GM08714 (cell line): ENCODE measurements around the gene FOXA3.

Source experiments
- H3K4me3 ChIP-seq: fragments of 200-500 bp; sonication (Bioruptor generic); 2 replicates; pipeline ENCODE4 v1.5.1; 2014; ENCODE audit warnings: mild to moderate bottlenecking, low read length, inconsistent platforms
- ZNF274 ChIP-seq: IDR thresholded peaks from 2 replicates; pipeline ENCODE4 v1.6.1; 2012; ENCODE audit warnings: mild to moderate bottlenecking, low read depth, low read length

Gene FOXA3

DNA sequence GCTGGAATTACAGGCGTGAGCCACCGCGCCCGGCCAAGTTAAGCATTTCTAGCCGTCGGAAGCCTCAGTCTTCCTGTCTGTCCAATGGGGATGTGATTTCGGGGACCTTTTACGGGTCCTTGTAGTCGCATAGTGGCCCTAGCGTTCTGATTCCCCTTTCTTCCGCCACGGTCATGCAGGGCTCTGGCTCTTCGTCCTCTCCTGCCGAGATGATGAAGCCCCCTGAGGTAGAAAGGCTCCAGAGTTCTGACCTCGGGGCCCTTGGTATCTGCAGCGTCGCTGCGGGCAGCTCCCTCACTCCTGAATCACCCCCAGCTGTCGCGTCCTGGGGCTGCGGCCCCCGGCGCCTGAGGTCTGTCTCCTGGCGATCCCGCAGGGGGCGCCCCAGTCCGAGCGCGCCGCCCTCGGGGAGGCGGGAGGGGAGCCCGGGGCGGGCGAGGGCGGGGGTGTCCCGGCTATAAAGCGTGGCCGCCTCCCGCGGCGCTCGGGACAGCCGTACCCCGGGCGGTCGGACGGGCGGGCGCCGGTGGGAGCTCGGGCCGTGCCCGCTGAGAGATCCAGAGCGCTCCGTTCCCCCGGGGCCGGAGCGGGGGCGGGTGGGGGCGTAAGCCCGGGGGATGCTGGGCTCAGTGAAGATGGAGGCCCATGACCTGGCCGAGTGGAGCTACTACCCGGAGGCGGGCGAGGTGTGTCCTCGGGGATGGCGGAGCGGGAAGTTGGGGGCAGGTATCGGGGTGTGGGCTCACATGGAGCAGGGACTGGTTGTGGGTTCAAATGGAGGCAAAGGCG, at the start of gene FOXA3:
TSS of gene FOXA3 (plus strand) at position 487 of the 789 bp plus-strand sequence. CDS start at position 618, 131 bp downstream.
- H3K4me3 ChIP-seq: peak within 1 kb of the TSS; percentile 30; the same call in 1 of the 2 replicates
- TF ChIP-seq ZNF274: no peak

DNA sequence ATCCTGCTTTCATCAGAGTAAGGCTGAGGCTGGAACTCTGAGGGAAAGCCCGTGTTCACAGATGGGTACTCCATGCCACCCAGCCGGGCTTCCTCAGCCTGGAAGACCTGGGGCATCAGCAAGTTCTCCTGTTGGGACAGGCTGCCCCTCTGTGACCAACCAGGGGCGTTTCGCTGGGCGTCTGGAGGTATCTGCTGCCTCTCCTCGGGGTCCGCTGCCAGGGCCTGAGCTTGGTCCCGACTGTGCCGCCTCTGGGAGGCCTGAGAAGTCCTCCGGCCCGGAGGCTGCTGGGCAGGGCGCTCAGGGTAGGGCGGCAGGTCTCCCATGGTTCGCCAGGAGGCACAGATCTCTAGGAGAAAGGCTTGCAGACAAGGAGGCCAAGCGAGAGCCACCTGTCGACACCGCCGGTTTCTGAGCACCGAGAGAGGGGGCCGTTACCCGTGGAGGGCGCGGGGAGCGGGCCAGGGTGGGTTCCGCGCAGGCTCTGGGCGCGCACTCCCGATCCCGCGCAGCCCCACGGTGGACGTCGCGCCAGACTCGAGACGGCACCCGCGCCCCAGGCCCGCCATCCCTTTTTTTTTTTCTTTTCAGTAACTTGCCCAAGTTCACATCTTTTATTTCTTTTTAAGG, 49.2 kb upstream of the FOXA3 start, which contains the start of gene RSPH6A:
TSS of gene RSPH6A (minus strand) at position 458 of the 630 bp plus-strand sequence. CDS start at position 326, 132 bp downstream.
- no peak within 1 kb of the TSS for H3K4me3 ChIP-seq
- no peak for TF ChIP-seq ZNF274

GRCh38 chr19:45815481-45816216, 48.5 kb upstream of the FOXA3 start:
- TF ChIP-seq ZNF274: no peak
- no peak overlapping the region for H3K4me3 ChIP-seq

DNA sequence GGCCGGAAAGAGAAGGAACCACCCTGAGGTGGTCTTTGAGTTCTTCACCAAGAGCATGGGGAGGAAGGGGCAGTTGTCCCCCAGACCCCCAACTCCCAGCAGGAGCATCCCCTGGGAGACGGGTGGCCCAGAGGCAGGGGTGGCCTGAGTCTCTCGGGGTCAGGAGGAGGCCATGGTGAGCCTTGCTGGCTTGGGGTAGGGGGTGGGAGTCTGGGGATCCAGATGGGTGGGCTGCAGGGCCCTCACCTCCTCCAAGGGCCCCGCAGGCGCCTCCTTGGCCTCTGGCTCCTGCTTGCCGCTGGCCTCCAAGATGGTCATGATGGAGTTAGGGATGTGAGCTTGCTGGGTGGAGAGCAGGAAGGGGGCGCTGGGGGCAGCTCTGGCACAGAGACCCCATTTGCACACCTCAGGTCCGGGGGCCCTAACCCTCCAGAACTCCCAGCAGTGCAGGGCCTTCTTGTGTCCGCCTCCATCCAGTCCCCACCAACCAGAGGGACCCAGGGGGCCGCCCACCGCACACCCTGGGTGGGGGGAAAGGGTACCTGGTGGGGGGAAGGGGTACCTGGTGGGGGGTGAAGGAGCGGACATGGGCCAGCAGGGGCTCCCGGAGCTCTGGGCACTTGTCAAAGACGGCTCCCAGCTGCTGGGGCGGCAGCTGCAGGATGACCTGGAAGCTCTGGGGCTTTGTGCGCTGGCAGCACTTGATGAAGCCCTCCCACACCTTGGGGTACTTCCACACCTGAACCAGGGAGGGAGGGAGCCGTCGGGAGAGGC, 47.7 kb upstream of the FOXA3 start:
- no peak overlapping the region for H3K4me3 ChIP-seq

DNA sequence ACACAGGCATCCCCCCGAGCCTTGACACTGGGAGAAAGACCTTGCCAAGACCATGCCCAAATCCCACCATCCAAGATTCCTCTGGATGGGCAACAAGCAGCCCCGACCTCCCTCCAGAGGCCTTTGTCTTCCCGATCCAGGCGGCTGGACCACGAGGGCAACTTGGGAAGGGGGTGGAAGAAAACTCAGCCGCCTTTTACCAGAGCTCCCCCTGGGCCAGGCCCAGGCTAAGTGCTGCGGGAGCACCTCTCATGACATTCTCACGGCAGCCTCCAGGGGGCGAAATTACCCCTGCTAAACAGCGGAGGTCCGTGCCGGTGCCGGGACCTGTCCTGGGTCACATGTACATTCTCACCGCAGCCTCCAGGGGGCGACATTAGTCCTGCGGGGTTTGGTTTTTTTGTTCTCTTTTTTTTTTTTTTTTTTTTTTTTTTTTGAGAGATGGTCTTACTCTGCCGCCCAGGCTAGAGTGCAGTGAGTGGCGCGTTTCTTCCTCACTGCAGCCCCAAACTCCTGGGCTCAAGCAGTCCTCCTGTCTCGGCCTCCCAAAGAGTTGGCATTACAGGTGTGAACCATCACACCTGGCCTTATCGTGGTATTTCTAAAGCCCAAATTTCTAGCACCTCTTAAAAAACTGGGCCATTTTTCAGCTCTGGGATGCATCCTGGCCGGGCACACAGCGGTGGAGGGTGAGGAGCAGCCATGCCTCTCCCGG, 47.0 kb upstream of the FOXA3 start:
- TF ChIP-seq ZNF274: no peak
- H3K4me3 ChIP-seq: no peak overlapping the region

More for the DNA sequence above, 47.7 kb upstream of the FOXA3 start:
- TF ChIP-seq ZNF274: no peak

DNA sequence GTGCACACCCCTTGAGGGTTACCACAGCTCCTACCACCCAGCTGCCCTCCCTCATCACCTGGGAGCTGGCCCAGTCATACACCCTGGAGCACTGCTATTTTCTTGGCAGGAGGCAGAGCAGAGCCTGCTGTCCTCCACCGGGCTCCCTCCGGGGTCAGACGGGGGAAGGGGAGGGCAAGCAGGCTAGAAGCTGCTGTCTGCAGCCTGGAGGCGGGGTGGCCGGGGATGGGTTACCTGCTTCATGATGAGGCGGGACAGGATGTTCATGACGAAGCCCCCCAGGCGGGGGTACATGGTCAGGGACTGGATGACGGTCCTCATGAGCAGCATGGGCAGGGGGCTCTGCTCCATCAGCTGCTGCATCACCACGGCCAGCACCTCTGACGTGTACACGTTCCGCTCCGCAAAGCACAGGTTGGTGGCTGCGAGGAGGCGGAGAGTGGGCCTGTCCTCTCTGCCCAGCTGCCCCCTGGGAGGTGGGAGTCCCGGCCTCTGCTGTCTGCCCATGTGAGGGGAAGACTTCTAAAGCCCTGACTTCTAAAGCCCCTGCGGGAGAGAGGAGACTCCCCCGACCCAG, 46.3 kb upstream of the FOXA3 start:
- TF ChIP-seq ZNF274: no peak
- no peak overlapping the region for H3K4me3 ChIP-seq

DNA sequence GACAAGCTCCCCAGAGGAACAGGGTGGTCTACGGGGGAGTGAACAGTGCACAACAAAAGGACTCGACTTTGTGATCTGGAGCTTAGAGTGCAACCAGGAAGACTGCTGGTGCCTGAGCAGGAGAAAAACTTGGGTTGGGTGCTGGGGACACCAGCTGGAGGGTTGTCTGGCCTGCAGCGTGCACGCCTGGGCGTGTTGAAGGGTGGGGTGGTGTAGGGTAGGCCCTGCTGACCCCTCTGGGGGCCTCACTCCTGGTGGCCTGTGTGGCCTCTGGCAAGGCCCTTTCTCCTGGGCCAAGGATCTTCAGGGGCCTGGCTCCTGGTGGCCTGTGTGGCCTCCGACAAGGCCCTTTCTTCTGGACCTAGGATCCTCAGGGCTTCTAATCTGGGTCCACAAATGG, 44.4 kb upstream of the FOXA3 start:
- no peak overlapping the region for H3K4me3 ChIP-seq
- TF ChIP-seq ZNF274: no peak

DNA sequence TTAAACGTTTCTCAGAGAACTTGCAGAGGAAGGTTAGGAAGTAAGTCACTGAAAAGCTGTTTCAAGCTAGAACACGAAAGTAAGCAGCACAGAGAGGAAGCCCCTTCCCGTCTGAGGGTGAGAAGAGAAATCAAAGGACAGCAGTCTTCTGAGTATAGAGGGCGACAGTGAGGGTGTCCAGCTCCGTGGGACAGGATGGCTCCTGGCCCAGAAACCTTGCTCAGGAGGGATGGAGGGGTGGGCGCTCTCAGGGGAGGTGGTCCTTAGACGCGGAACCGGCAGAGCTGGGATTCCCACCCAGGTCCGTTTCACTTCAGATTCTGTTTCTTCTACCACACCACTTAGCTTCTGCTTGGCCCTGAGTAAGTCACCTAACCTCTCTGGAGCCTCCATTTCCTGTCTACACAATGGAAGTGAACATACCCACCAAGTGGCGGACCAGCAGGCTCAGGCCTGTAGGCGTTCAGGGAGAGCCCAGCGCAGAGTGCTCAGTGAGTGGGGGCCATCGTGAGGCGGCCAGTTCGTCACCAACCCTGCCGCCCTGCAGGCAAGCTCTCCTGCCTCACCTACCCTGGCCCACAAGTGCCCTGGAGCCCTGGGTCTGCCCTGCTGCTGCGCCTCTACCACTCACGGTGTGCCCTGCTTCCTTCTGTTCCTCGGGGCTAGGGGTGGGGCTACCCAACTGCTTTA, 43.6 kb upstream of the FOXA3 start:
- H3K4me3 ChIP-seq: no peak overlapping the region
- no peak for TF ChIP-seq ZNF274

GRCh38 chr19:45821103-45821521, 43.0 kb upstream of the FOXA3 start:
- no peak for TF ChIP-seq ZNF274
- no peak overlapping the region for H3K4me3 ChIP-seq

DNA sequence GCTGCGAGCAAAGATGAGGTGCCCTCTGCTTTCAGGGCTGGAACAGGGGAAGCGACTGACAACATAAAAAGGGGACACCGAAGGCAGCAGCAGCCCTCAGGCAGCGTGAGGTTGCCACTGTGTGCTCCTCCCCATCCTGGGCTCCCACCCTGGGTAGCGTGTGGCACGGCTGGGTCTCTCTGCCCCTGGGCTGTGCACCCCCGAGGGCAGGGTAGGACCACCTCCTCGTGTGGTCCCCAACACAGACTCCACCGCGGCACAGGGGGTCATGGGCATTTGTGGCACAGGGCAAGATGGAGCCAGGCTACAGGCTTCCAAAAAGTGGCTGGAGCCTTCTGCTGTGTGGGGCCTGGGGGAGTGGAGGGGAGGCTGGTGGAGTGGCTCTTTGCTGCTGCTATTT, 42.6 kb upstream of the FOXA3 start:
- no peak for TF ChIP-seq ZNF274
- no peak overlapping the region for H3K4me3 ChIP-seq

DNA sequence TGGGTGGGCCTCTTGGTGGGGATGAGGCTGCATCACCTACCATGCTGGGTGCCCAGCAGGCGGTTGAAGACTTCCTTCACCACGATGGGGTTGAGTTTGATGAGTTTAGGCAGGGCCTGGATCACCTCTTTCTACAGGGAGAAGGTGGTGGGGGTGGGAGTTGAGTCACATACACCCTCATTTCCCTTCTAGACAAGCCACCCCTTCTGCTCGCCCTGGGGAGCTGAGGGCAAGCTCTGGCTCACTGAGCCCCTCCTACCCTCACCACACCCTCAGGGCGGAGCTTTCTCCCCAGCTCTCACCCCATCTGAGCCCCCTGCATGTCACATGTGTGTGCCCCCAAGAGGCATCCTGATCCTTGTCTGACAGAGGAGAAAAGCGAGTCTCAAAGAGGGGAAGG, 41.4 kb upstream of the FOXA3 start:
- TF ChIP-seq ZNF274: no peak
- no peak overlapping the region for H3K4me3 ChIP-seq

GRCh38 chr19:45823182-45823581, 40.9 kb upstream of the FOXA3 start:
- H3K4me3 ChIP-seq: no peak overlapping the region
- TF ChIP-seq ZNF274: no peak
